GM23248 (cell line): ENCODE measurements around the gene MYH7. TPM values are rescaled to one million over a fixed set of nuclear protein-coding genes. Genes with fewer than 3 reads are reported as not detected.
"Not testable (repeated sequence)": the region's sequence is repeated elsewhere in the genome, so short reads cannot be mapped to it uniquely, and the experiment has no call there.

Source experiments
- DNase-seq: peaks from one replicate; pipeline ENCODE4 v3.0.0-alpha.2; 2015
- H2AFZ ChIP-seq: fragments of 200-600 bp; sonication (generic); 2 replicates; pipeline ENCODE4 v1.6.1; 2016; ENCODE audit warnings: antibody characterized with exemption
- H3F3A ChIP-seq: fragments of 200-600 bp; sonication (generic); 2 replicates; pipeline ENCODE4 v1.6.1; 2016; ENCODE audit warnings: mild to moderate bottlenecking, antibody characterized with exemption, mixed run types; ENCODE audit not compliant: insufficient read depth
- H3K27ac ChIP-seq: fragments of 200-600 bp; sonication (generic); 2 replicates; pipeline ENCODE4 v1.5.1; 2016; ENCODE audit warnings: mild to moderate bottlenecking
- H3K27me3 ChIP-seq: fragments of 200-600 bp; sonication (generic); replicated peaks from 2 replicates; pipeline ENCODE4 v1.6.1; 2016; ENCODE audit warnings: mild to moderate bottlenecking; ENCODE audit not compliant: insufficient read depth
- H3K36me3 ChIP-seq: fragments of 200-600 bp; sonication (generic); 2 replicates; pipeline ENCODE4 v1.6.1; 2016; ENCODE audit warnings: low read depth, mild to moderate bottlenecking
- H3K4me1 ChIP-seq: fragments of 200-600 bp; sonication (generic); 2 replicates; pipeline ENCODE4 v1.6.1; 2016; ENCODE audit warnings: mild to moderate bottlenecking; ENCODE audit not compliant: insufficient read depth
- H3K4me2 ChIP-seq: fragments of 200-600 bp; sonication (generic); one replicate; pipeline ENCODE4 v1.6.1; 2016; ENCODE audit warnings: mild to moderate bottlenecking; ENCODE audit not compliant: unreplicated experiment
- H3K4me3 ChIP-seq: fragments of 200-600 bp; sonication (generic); 2 replicates; pipeline ENCODE4 v1.5.1; 2016; ENCODE audit warnings: mild to moderate bottlenecking
- H3K79me2 ChIP-seq: fragments of 200-600 bp; sonication (generic); 2 replicates; pipeline ENCODE4 v1.6.1; 2016; ENCODE audit warnings: mild to moderate bottlenecking; ENCODE audit not compliant: insufficient read depth
- H3K9ac ChIP-seq: fragments of 200-600 bp; sonication (generic); 2 replicates; pipeline ENCODE4 v1.6.1; 2016; ENCODE audit warnings: mild to moderate bottlenecking
- H3K9me2 ChIP-seq: fragments of 200-600 bp; sonication (generic); 2 replicates; pipeline ENCODE4 v1.6.1; 2016; ENCODE audit warnings: mixed run types, mild to moderate bottlenecking, moderate library complexity; ENCODE audit not compliant: insufficient read depth
- H3K9me3 ChIP-seq: fragments of 200-600 bp; sonication (generic); one replicate; pipeline ENCODE4 v1.6.1; 2017; ENCODE audit warnings: low read depth
- H4K20me1 ChIP-seq: fragments of 200-600 bp; sonication (generic); 2 replicates; pipeline ENCODE4 v1.6.0; 2016; ENCODE audit not compliant: insufficient read depth
- EZH2 ChIP-seq: fragments of 200-600 bp; sonication (generic); IDR thresholded peaks from 2 replicates; pipeline ENCODE4 v1.6.1; 2018; ENCODE audit warnings: antibody characterized with exemption, mild to moderate bottlenecking; ENCODE audit not compliant: insufficient read depth, poor library complexity, severe bottlenecking
- EZH2phosphoT487 ChIP-seq: fragments of 200-600 bp; sonication (generic); IDR thresholded peaks from 2 replicates; pipeline ENCODE4 v1.6.1; 2018; ENCODE audit warnings: antibody characterized with exemption, moderate library complexity, mild to moderate bottlenecking, low read depth; ENCODE audit not compliant: insufficient read depth
- WGBS, 2 experiments: methylation state at CpG; one replicate each; pipeline ENCODE4 v1.1.6; 2015 to 2017; ENCODE audit warnings: low lambda C conversion rate in 2 of 2, low coverage in 1 of 2; ENCODE audit errors: missing lambda C conversion rate in 2 of 2; 5-methylcytosine and 5-hydroxymethylcytosine counted together
- in situ Hi-C: fragments of 300-500 bp; cut with MboI; formaldehyde crosslinking; loops from 2 replicates; pipeline ENCODE4 v1.15.0; 2020
- polyA plus RNA-seq: library from polyadenylated mRNA; unstranded; fragments of >200 nt; fragmentation: Nextera tagmentation; extraction: Ambion mirVana; gene quantifications from 2 replicates; pipeline ENCODE4 v1.2.1, GENCODE V29; 2016
- total RNA-seq: library from RNA; depleted of rRNA; stranded (reverse); fragments of >200 nt; shearing (Covaris generic); gene quantifications from 2 replicates; pipeline ENCODE4 v1.2.3, GENCODE V29; 2014

MYH7 gene
- total and polyA plus RNA-seq, 2 experiments from 2014 or later: not detected

DNA sequence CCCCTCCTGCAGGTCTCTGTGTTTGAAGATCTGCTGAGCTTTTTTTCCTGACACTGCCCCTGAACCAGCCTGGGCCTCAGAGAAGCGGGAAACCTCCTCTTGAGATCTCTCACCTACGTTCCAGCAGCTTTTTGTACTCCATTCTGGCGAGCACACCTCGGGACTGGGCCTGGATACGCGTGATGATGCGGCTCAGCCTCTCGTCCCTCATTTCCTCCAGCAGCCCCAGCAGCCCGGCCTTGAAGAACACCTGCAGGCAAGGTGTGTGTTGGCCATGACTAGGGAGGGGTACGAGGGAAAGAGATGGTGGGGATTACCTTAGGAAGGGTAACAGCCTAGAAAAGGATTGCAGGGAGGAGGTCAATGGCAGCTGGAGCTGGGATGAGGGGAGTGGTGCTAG lies 10.3 kb downstream of the MYH7 start:
- no peak for DNase-seq
- Histone ChIP-seq H3F3A (no peaks in the 10 kb centered on the region), H3K4me1 (no peaks in the 10 kb centered on the region), H3K4me2 (no peak overlapping the region), H3K9ac (no peak overlapping the region), H3K9me3 (no peaks in the 10 kb centered on the region), H3K9me2 (no peaks in the 10 kb centered on the region), H3K36me3 (no peaks in the 10 kb centered on the region), H2AFZ (no peak overlapping the region), H3K79me2 (no peaks in the 10 kb centered on the region), H3K27ac (no peak overlapping the region), H4K20me1 (no peaks in the 10 kb centered on the region), H3K27me3 (peaks cover 7% of the 10 kb centered on the region; the same call in 1 of the 2 replicates), H3K4me3 (no peak overlapping the region)
- in situ Hi-C loops: no loop called here
- whole genome bisulfite sequencing, 2 experiments: 38 to 40% methylated on average over 10 of the region's 10 CpGs
- TF ChIP-seq EZH2phosphoT487 (no peak), EZH2 (no peak)

DNA sequence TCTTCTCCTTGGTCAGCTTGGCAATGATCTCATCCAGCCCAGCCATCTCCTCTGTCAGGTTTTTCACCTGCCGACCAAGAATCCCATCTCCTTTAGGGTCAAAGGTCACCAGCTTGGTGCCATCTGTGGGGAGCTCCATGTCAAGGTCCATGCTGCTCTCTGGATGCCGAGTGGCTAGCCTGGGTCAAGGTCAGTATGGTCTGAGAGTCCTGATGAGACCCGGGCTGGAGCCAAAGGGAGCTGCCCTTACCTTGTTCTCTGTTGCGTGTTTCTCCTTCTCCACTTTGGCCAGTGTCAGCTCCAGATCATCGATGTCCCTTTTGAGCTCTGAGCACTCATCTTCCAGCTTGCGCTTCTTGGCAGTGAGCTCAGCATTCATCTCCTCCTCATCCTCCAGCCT lies 11.8 kb downstream of the MYH7 start:
- Histone ChIP-seq H3K79me2 (no peaks in the 10 kb centered on the region), H4K20me1 (no peaks in the 10 kb centered on the region), H3K27ac (no peak overlapping the region), H3K4me1 (no peaks in the 10 kb centered on the region), H3K27me3 (peaks cover 7% of the 10 kb centered on the region; the same call in 1 of the 2 replicates), H3K9me3 (no peaks in the 10 kb centered on the region), H3K4me2 (no peak overlapping the region), H3K9ac (no peak overlapping the region), H3K9me2 (no peaks in the 10 kb centered on the region), H2AFZ (no peak overlapping the region), H3F3A (no peaks in the 10 kb centered on the region), H3K4me3 (no peak overlapping the region), H3K36me3 (no peaks in the 10 kb centered on the region)
- TF ChIP-seq EZH2 (no peak), EZH2phosphoT487 (no peak)
- WGBS, 2 experiments: 62 to 67% methylated on average over 6 of the region's 6 CpGs
- no peak for DNase-seq
- in situ Hi-C loops: no loop called here

DNA sequence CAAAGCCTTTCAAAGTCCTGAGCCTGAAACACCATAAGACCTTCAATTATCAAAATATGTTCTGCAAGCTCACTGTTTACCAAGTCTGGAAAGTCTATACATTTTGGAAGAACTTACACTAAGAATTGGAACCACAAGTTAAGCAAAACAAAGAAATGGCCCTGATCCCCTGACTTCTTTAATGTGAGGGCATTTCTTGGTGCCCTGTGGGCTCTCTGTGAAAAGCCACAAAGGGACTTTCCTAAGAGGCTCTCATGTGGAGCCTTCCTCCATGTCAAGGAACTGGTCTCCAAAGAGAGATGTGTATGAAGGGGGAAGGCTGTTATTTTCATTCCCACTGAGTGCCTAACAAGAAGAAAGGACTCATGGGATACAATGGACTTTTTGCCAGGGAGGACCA lies 13.9 kb downstream of the MYH7 start:
- no peak overlapping the region for H3K4me2 ChIP-seq
- no peaks in the 10 kb centered on the region for H3K79me2 ChIP-seq
- H3K27me3 ChIP-seq: peaks cover 7% of the 10 kb centered on the region; the same call in 1 of the 2 replicates
- H4K20me1 ChIP-seq: no peaks in the 10 kb centered on the region
- H3K9me3 ChIP-seq: no peaks in the 10 kb centered on the region
- no peaks in the 10 kb centered on the region for H3F3A ChIP-seq
- TF ChIP-seq EZH2: no peak
- TF ChIP-seq EZH2phosphoT487: no peak
- H3K9me2 ChIP-seq: no peaks in the 10 kb centered on the region
- DNase-seq: no peak
- H3K4me3 ChIP-seq: no peak overlapping the region
- no peak overlapping the region for H3K9ac ChIP-seq
- in situ Hi-C loops: no loop called here
- H3K27ac ChIP-seq: no peak overlapping the region
- H3K36me3 ChIP-seq: no peaks in the 10 kb centered on the region
- no peak overlapping the region for H2AFZ ChIP-seq
- no peaks in the 10 kb centered on the region for H3K4me1 ChIP-seq

DNA sequence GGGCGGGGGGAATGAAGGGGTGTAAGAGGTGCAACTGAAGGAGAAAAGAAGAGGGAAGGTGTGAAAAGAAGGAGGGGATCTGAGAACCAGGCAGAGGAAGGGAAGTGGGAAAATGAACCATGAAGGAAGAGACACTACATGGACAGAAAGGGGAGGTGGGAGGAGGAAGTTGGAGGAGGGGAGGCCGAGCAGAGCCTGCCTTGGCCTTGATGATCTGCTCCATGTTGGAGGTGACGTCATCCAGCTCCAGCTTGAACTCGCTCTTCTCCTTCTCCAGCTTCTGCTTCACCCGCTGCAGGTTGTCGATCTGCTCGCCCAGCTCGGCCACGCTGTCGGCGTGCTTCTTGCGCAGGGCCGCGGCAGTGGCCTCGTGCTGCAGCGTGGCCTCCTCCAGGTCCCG lies 15.8 kb downstream of the MYH7 start:
- H3K79me2 ChIP-seq, H3K9ac ChIP-seq, H2AFZ ChIP-seq, H3K4me2 ChIP-seq, H3K36me3 ChIP-seq, H4K20me1 ChIP-seq, H3K4me3 ChIP-seq, H3K9me3 ChIP-seq, H3K4me1 ChIP-seq, DNase-seq, in situ Hi-C loops, H3F3A ChIP-seq, H3K27ac ChIP-seq, H3K9me2 ChIP-seq, H3K27me3 ChIP-seq: not testable (repeated sequence)
- 22 to 23% methylated on average over 1 to 4 of the region's 17 CpGs for WGBS, 2 experiments

DNA sequence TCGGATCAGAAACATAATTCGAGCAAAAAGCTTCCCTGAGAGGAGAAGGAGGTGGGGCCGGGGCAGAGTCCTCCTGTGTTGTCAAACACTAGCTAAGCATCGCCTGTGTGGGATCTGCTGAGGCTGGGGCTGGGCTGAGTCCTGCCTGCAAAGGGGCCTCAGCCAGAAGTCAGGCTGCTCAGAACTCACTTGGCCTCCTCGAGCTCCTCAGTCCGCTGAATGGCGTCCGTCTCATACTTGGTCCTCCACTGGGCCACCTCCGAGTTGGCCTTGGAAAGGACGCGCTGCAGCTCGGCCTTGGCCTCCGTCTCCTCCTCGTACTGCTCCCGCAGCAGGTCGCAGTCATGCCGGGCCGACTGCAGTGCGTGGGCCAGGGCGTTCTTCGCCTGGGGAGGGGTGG lies 17.4 kb downstream of the MYH7 start:
- Histone ChIP-seq H3K36me3 (no peaks in the 10 kb centered on the region), H3K9me2 (no peaks in the 10 kb centered on the region), H3K27me3 (peaks cover 4% of the 10 kb centered on the region; the same call in 1 of the 2 replicates), H3K9ac (no peak overlapping the region), H3K27ac (no peak overlapping the region), H3K4me1 (no peaks in the 10 kb centered on the region), H3F3A (no peaks in the 10 kb centered on the region), H3K9me3 (no peaks in the 10 kb centered on the region), H3K4me3 (no peak overlapping the region), H2AFZ (no peak overlapping the region), H3K79me2 (no peaks in the 10 kb centered on the region), H4K20me1 (no peaks in the 10 kb centered on the region), H3K4me2 (no peak overlapping the region)
- WGBS, 2 experiments: 66 to 68% methylated on average over 20 to 21 of the region's 21 CpGs
- TF ChIP-seq EZH2 (no peak), EZH2phosphoT487 (no peak)
- in situ Hi-C loops: no loop called here
- DNase-seq: no peak

DNA sequence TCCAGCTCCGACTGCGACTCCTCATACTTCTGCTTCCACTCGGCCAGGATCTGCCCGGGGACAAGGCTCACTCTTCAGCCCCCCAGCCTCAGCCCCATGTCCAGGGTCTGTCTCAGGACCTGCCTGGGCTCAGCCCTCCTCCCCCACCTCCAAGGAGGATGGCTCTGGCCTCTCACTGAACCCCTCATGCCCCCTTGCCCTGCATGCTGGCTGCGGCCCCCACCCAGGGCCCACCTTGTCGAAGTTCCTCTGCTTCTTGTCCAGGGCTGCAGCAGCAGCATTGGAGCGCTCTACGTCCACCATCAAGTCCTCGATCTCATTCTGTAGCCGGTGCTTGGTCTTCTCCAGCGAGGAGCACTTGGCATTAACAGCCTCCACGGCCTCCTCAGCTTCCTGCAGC lies 18.2 kb downstream of the MYH7 start:
- H2AFZ ChIP-seq, H4K20me1 ChIP-seq, H3F3A ChIP-seq, H3K79me2 ChIP-seq, H3K9me2 ChIP-seq, H3K4me3 ChIP-seq, H3K9ac ChIP-seq, DNase-seq, H3K36me3 ChIP-seq, H3K4me1 ChIP-seq, H3K27ac ChIP-seq, H3K4me2 ChIP-seq, H3K27me3 ChIP-seq, H3K9me3 ChIP-seq, in situ Hi-C loops: not testable (repeated sequence)
- WGBS, 2 experiments: 55 to 57% methylated on average over 12 of the region's 12 CpGs
